ENCODE measurements around the gene SFXN3.

The SFXN3 gene

DNA sequence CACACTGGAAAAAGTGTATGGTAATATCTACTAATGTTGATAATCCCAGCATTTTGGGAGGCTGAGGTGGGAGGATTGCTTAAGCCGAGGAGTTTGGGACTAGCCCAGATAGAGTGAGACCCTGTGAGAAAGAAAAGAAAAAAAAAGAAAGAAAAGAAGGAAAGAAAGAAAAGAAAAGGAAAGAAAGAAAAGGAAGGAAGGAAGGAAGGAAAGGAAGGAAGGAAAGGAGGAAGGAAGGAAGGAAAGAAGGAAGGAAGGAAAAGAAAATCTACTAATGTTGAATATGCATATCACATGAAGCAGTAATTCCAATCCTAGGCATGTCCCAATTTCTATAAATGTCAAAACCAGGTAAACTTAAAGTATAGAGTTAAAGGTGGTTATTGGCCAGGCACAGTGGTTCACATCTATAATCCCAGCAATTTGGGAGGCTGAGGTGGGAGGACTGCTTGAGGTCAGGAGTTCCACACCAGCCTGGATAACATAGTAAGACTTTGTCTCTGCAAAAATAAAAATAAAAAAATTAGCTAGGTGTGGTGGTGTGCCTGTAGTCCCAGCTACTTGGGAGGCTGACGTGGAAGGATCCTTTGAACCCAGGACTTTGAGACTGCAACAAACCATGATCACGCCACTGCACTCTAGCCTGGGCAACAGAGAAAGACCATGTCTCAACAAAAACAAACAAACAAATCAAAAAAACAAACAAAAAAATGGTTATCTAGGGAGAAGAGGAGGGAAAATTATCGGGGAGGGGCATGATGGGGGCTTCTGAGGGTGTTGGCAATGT, 25.5 kb downstream of the SFXN3 start:
- Histone ChIP-seq H3K79me2 (ENCODE audit: insufficient read depth, low read length) (peaks cover 54% of the 10 kb centered on the region), H3F3A (ENCODE audit: insufficient read depth) (peaks cover 8% of the 10 kb centered on the region), H3K4me2 (ENCODE audit: low read depth, low read length, poor library complexity, severe bottlenecking) (peak overlapping the region; percentile 7), H3K9ac (ENCODE audit: low read length) (no peak overlapping the region), H4K20me1 (ENCODE audit: low read depth, low read length) (peaks cover 17% of the 10 kb centered on the region), H3K27ac (ENCODE audit: low read depth, low read length) (no peak overlapping the region), H2AFZ (ENCODE audit: low read depth, low read length, severe bottlenecking) (no peak overlapping the region), H3K9me3 (ENCODE audit: insufficient read depth, low read length) (no peaks in the 10 kb centered on the region), H3K27me3 (ENCODE audit: low read length) (no peaks in the 10 kb centered on the region), H3K36me3 (ENCODE audit: low read length) (peaks cover 8% of the 10 kb centered on the region; the same call in 1 of the 2 replicates), H3K9me2 (replicated peaks; ENCODE audit: insufficient read depth, low read length) (no peaks in the 10 kb centered on the region), H3K4me3 (ENCODE audit: insufficient read depth, low read length, poor library complexity, severe bottlenecking) (no peak overlapping the region)
- TF ChIP-seq EZH2phosphoT487 (conservative IDR thresholded peaks at IDR 0.05; ENCODE audit: low read length) (no peak), CTCF (IDR thresholded peaks at IDR 0.05; ENCODE audit: insufficient read depth, low read length, poor library complexity, severe bottlenecking) (no peak)

GRCh38 chr10:101060036-101060950, 29.3 kb downstream of the SFXN3 start:
- Histone ChIP-seq H3K27me3 (ENCODE audit: low read length) (no peaks in the 10 kb centered on the region), H3K9ac (ENCODE audit: low read length) (peak overlapping the region; percentile 97), H3K9me3 (ENCODE audit: insufficient read depth, low read length) (no peaks in the 10 kb centered on the region), H4K20me1 (ENCODE audit: low read depth, low read length) (peaks cover 17% of the 10 kb centered on the region), H3K9me2 (replicated peaks; ENCODE audit: insufficient read depth, low read length) (no peaks in the 10 kb centered on the region), H3K36me3 (ENCODE audit: low read length) (peaks cover 8% of the 10 kb centered on the region; the same call in 1 of the 2 replicates), H3K79me2 (ENCODE audit: insufficient read depth, low read length) (peaks cover 48% of the 10 kb centered on the region), H3K27ac (ENCODE audit: low read depth, low read length) (peak overlapping the region; percentile 90), H3K4me3 (ENCODE audit: insufficient read depth, low read length, poor library complexity, severe bottlenecking) (peak overlapping the region; percentile 99), H3K4me2 (ENCODE audit: low read depth, low read length, poor library complexity, severe bottlenecking) (peak overlapping the region; percentile 94), H2AFZ (ENCODE audit: low read depth, low read length, severe bottlenecking) (peak overlapping the region; percentile 87), H3F3A (ENCODE audit: insufficient read depth) (peaks cover 17% of the 10 kb centered on the region)
- TF ChIP-seq EZH2phosphoT487 (conservative IDR thresholded peaks at IDR 0.05; ENCODE audit: low read length) (no peak), CTCF (IDR thresholded peaks at IDR 0.05; ENCODE audit: insufficient read depth, low read length, poor library complexity, severe bottlenecking) (peak; percentile 92)

GRCh38 chr10:101060951-101061623, 30.1 kb downstream of the SFXN3 start:
- Histone ChIP-seq H3K27me3 (ENCODE audit: low read length) (no peaks in the 10 kb centered on the region), H3K4me3 (ENCODE audit: insufficient read depth, low read length, poor library complexity, severe bottlenecking) (peak overlapping the region; percentile 99), H3F3A (ENCODE audit: insufficient read depth) (peaks cover 17% of the 10 kb centered on the region), H2AFZ (ENCODE audit: low read depth, low read length, severe bottlenecking) (peak overlapping the region; percentile 87), H3K9me3 (ENCODE audit: insufficient read depth, low read length) (no peaks in the 10 kb centered on the region), H3K9me2 (replicated peaks; ENCODE audit: insufficient read depth, low read length) (no peaks in the 10 kb centered on the region), H3K9ac (ENCODE audit: low read length) (peak overlapping the region; percentile 97), H3K4me2 (ENCODE audit: low read depth, low read length, poor library complexity, severe bottlenecking) (peak overlapping the region; percentile 94), H4K20me1 (ENCODE audit: low read depth, low read length) (peaks cover 10% of the 10 kb centered on the region), H3K27ac (ENCODE audit: low read depth, low read length) (peak overlapping the region; percentile 90), H3K36me3 (ENCODE audit: low read length) (peaks cover 5% of the 10 kb centered on the region; the same call in 1 of the 2 replicates), H3K79me2 (ENCODE audit: insufficient read depth, low read length) (peaks cover 41% of the 10 kb centered on the region)
- no peak for TF ChIP-seq CTCF (IDR thresholded peaks at IDR 0.05; ENCODE audit: insufficient read depth, low read length, poor library complexity, severe bottlenecking)
- TF ChIP-seq EZH2phosphoT487 (conservative IDR thresholded peaks at IDR 0.05; ENCODE audit: low read length): no peak
